Astrocyte of the hippocampus (primary cell): ENCODE results near the gene SELENOV.

Experiments used
- DNase-seq: peaks from one replicate; pipeline ENCODE4 v3.0.0; 2011; ENCODE audit warnings: low read depth, low spot score

Gene SELENOV

DNA sequence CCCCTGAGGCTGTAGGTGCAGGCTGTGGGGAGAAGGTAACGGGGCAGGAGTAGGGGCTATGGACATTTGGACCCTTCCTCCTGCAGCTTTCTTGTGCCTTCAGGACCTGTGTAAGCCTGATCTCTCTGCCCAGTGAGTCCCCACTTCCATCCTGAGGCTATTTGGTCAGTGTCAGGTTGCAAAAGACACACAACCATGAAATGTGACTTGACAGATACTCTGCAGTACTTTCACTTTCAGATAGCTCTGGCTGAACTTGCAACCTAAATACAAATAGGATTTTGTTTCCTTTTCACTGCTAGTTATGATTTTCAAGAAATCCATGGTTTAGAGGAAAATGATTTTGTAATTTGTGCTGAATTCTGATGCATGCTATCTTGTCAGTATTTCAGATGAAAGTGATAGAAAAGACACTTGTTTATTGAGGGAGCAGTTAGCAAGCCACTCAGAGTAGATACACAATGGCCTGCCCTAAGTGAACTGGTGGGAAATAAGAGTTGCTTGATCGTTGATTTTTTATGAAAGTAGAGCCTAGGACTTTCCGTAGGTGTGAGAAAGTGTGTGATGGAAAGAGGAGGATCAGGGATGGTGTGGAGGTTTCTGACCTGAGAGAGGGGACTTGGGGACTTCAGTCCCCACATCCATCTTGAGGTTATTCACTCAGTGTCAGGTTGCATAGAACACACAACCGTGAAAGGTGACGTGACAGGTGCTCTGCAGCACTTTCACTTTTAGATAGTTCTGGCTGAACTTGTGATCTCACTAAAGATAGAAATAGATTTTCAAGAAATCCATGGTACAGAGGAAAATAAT is 43.1 kb downstream of the SELENOV start:
- no peak for DNase-seq

DNA sequence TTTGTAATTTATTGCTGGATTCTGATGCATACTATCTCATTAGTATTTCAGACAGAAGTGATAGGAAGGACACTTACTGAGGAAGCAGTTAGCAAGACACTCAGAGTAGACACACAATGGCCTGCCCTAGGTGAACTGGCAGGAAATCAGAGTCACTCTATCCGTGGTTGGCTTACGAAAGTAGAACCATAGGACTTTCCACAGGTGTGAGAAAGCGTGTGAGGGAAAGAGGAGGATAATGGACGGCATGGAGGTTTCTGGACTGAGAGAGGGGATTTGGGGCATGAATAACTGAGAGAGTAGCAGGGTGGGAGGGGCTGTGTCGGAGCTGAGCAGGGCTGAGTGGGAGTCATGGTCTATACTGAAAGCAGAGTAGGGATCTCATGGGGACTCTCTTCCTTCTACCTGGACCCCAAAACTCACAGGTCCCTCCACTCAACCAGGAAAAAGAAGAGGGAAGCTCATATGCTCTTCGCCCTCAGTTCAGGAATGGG is 43.7 kb downstream of the SELENOV start:
- DNase-seq = no peak

GRCh38 chr19:39563408-39563807 is 48.5 kb downstream of the SELENOV start:
- peak; percentile 34 for DNase-seq

DNA sequence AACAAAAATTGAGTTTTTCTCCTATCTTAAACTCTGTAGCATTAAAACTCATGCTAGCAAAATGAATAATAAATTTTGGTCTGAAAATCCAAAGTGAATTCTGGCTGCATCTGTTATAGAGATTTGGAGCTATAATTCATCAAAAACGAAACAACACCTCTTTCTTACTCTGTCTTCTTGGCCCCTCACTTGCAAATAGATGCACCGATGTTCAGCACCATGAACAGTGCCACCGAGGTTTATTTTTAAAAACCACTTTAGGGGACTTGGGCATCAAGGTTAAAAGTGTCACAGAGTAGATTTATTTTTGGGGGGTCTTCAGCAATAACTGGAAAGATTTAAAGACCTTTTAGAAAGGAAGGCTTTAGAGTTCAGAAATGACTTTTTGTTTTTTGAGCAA is 51.1 kb downstream of the SELENOV start:
- DNase-seq = peak; percentile 6

GRCh38 chr19:39568604-39569003 is 53.7 kb downstream of the SELENOV start:
- peak; percentile 57 for DNase-seq
